IPS-20b (cell line): Measurements from ENCODE around the gene CCDC78.
A peak's percentile ranks its signal among the peaks of the same experiment; 100 is the strongest.

Experiments used
- H3K27ac ChIP-seq: one replicate; pipeline ENCODE4 v1.5.1; 2013; ENCODE audit warnings: low read length
- H3K27me3 ChIP-seq: 2 replicates; pipeline ENCODE4 v1.6.1; 2013; ENCODE audit warnings: mild to moderate bottlenecking, low read length, inconsistent platforms; ENCODE audit not compliant: insufficient read depth
- H3K36me3 ChIP-seq: 2 replicates; pipeline ENCODE4 v1.6.1; 2013; ENCODE audit warnings: low read depth, mild to moderate bottlenecking, inconsistent platforms, low read length, moderate library complexity; ENCODE audit not compliant: insufficient read depth
- H3K4me1 ChIP-seq: 2 replicates; pipeline ENCODE4 v1.6.1; 2013; ENCODE audit warnings: mild to moderate bottlenecking, control low read depth, inconsistent platforms, low read length, moderate library complexity; ENCODE audit not compliant: insufficient read depth
- H3K4me3 ChIP-seq: 2 replicates; pipeline ENCODE4 v1.5.1; 2013; ENCODE audit warnings: mild to moderate bottlenecking, low read length, inconsistent platforms
- H3K9ac ChIP-seq: 2 replicates; pipeline ENCODE4 v1.6.1; 2013; ENCODE audit warnings: low read depth, mild to moderate bottlenecking, inconsistent platforms, low read length, moderate library complexity
- H3K9me3 ChIP-seq: 2 replicates; pipeline ENCODE4 v1.6.1; 2013; ENCODE audit warnings: mild to moderate bottlenecking, low read depth, low read length, inconsistent platforms; ENCODE audit not compliant: insufficient read depth

CCDC78 gene

GRCh38 chr16:680967-681745, 45.1 kb downstream of the CCDC78 start:
- Histone ChIP-seq H3K4me3 (peak overlapping the region; percentile 90), H3K9me3 (no peaks in the 10 kb centered on the region), H3K4me1 (no peaks in the 10 kb centered on the region), H3K27ac (no peak overlapping the region), H3K27me3 (peaks cover 3% of the 10 kb centered on the region; the same call in 1 of the 2 replicates), H3K36me3 (peaks cover 19% of the 10 kb centered on the region), H3K9ac (peak overlapping the region; percentile 80; the same call in 1 of the 2 replicates)

GRCh38 chr16:680625-680945, 45.7 kb downstream of the CCDC78 start:
- H3K9me3 ChIP-seq = no peaks in the 10 kb centered on the region
- H3K36me3 ChIP-seq = peaks cover 19% of the 10 kb centered on the region
- peaks cover 8% of the 10 kb centered on the region; the same call in 1 of the 2 replicates for H3K27me3 ChIP-seq
- peak overlapping the region; percentile 90 for H3K4me3 ChIP-seq
- peak overlapping the region; percentile 80; the same call in 1 of the 2 replicates for H3K9ac ChIP-seq
- H3K27ac ChIP-seq = no peak overlapping the region
- no peaks in the 10 kb centered on the region for H3K4me1 ChIP-seq

- Histone ChIP-seq H3K4me1 (no peaks in the 10 kb centered on the region; the same call in 1 of the 2 replicates), H3K36me3 (peaks cover 19% of the 10 kb centered on the region), H3K27ac (no peak within 1 kb of the TSS), H3K27me3 (peaks cover 12% of the 10 kb centered on the region; the same call in 1 of the 2 replicates), H3K4me3 (peak within 1 kb of the TSS; percentile 90), H3K9ac (peak within 1 kb of the TSS; percentile 80; the same call in 1 of the 2 replicates), H3K9me3 (no peaks in the 10 kb centered on the region)
Measured at GRCh38 chr16:679814-680624, 46.2 kb downstream of the CCDC78 start, which contains the start of gene STUB1. Gene STUB1 (plus strand): TSS chr16:680410. CDS start chr16:680526, 116 bp downstream.

- H3K9ac ChIP-seq = no peak overlapping the region
Measured at GRCh38 chr16:678858-679813, 47.1 kb downstream of the CCDC78 start.

GRCh38 chr16:678209-678857, 47.9 kb downstream of the CCDC78 start:
- peaks cover 15% of the 10 kb centered on the region; the same call in 1 of the 2 replicates for H3K27me3 ChIP-seq
- H3K4me3 ChIP-seq = no peak overlapping the region
- peaks cover 3% of the 10 kb centered on the region; the same call in 1 of the 2 replicates for H3K4me1 ChIP-seq
- H3K27ac ChIP-seq = no peak overlapping the region
- peaks cover 26% of the 10 kb centered on the region for H3K36me3 ChIP-seq
- H3K9me3 ChIP-seq = no peaks in the 10 kb centered on the region
- no peak overlapping the region for H3K9ac ChIP-seq

More at GRCh38 chr16:678858-679813, 47.1 kb downstream of the CCDC78 start:
- H3K36me3 ChIP-seq = peaks cover 19% of the 10 kb centered on the region
- peaks cover 3% of the 10 kb centered on the region; the same call in 1 of the 2 replicates for H3K4me1 ChIP-seq
- no peak overlapping the region for H3K27ac ChIP-seq
- no peaks in the 10 kb centered on the region for H3K9me3 ChIP-seq
- peak overlapping the region; percentile 73 for H3K4me3 ChIP-seq
- peaks cover 15% of the 10 kb centered on the region; the same call in 1 of the 2 replicates for H3K27me3 ChIP-seq

- Histone ChIP-seq H3K4me1 (peaks cover 3% of the 10 kb centered on the region; the same call in 1 of the 2 replicates), H3K4me3 (no peak overlapping the region), H3K9me3 (no peaks in the 10 kb centered on the region), H3K36me3 (peaks cover 27% of the 10 kb centered on the region), H3K27ac (no peak overlapping the region), H3K9ac (no peak overlapping the region), H3K27me3 (peaks cover 15% of the 10 kb centered on the region; the same call in 1 of the 2 replicates)
Measured at GRCh38 chr16:677316-678190, 48.7 kb downstream of the CCDC78 start.

GRCh38 chr16:676913-677312, 49.3 kb downstream of the CCDC78 start:
- Histone ChIP-seq H3K9me3 (no peaks in the 10 kb centered on the region), H3K36me3 (peaks cover 27% of the 10 kb centered on the region), H3K27ac (no peak overlapping the region), H3K27me3 (peaks cover 15% of the 10 kb centered on the region; the same call in 1 of the 2 replicates), H3K4me3 (no peak overlapping the region), H3K4me1 (peaks cover 3% of the 10 kb centered on the region; the same call in 1 of the 2 replicates), H3K9ac (no peak overlapping the region)

- peaks cover 25% of the 10 kb centered on the region for H3K36me3 ChIP-seq
- H3K27me3 ChIP-seq = peaks cover 15% of the 10 kb centered on the region; the same call in 1 of the 2 replicates
- H3K27ac ChIP-seq = no peak overlapping the region
- H3K4me3 ChIP-seq = no peak overlapping the region
- H3K4me1 ChIP-seq = peaks cover 3% of the 10 kb centered on the region; the same call in 1 of the 2 replicates
- H3K9ac ChIP-seq = no peak overlapping the region
- no peaks in the 10 kb centered on the region for H3K9me3 ChIP-seq
Measured at GRCh38 chr16:676565-676902, 49.7 kb downstream of the CCDC78 start.

- Histone ChIP-seq H3K4me3 (peak overlapping the region; percentile 69; the same call in 1 of the 2 replicates), H3K4me1 (peaks cover 3% of the 10 kb centered on the region; the same call in 1 of the 2 replicates), H3K27me3 (peaks cover 15% of the 10 kb centered on the region; the same call in 1 of the 2 replicates), H3K9me3 (no peaks in the 10 kb centered on the region), H3K36me3 (peaks cover 28% of the 10 kb centered on the region), H3K9ac (no peak overlapping the region), H3K27ac (no peak overlapping the region)
Measured at GRCh38 chr16:675884-676564, 50.2 kb downstream of the CCDC78 start.
